ENCODE data around the gene AGMO.

The AGMO gene

DNA sequence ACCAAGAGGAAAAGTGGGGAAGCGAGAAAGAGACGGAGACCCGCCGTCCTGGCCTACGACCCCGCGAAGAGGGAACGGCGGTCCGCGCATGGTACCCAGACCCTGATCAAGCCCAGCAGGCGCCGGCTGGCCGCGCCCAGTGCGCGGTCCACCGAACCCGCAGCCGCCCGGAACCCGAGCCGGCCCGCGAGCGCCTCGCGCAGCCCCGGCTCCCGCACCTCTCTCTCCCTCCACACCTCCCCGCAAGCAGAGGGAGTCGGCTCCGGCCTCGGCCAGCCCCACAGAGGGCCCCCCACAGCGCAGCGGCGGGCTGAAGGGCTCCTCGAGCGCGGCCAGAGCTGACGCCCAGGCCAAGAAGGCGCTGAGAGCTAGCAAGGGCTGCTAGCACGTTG, 164.7 kb downstream of the AGMO start:
- no peak for DNase-seq (ENCODE audit: low spot score)

DNA sequence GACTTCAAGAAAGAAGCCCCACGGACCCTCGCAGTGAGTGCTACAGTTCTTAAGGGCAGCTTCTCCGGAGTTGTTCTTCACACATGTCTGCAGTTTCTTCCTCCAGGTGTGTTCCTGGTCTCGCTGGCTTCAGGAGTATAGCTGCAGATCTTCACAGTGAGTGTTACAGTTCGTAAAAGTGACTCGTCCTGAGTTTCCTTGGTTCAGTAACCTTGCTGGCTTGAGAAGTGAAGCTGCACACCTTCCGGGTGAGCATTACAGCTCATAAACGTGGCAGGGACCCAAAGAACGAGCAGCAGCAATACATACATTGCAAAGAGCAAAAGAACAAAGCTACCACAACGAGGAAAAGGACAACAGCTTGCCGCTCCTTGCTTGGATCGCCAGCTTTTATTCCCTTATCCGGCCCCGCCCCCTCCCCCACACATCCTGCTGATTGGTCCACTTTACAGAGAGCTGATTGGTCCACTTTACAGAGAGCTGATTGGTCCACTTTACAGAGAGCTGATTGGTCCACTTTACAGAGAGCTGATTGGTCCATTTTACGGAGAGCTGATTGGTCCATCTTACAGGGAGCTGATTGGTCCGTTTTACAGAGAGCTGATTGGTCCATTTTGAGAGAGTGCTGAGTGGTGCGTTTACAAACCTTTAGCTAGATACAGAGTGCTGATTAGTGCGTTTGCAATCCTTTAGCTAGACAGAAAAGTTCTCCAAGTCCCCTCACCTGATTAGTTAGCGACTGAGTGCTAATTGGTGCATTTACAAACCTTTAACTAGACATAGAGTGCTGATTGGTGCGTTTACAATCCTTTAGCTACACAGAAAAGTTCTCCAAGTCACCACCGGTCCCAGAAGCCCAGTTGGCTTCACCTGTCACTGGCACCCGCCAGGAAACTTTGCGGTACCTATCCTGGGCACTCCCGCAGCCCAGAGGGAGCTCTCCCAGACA, 165.3 kb downstream of the AGMO start:
- no peak for DNase-seq (ENCODE audit: low spot score)

DNA sequence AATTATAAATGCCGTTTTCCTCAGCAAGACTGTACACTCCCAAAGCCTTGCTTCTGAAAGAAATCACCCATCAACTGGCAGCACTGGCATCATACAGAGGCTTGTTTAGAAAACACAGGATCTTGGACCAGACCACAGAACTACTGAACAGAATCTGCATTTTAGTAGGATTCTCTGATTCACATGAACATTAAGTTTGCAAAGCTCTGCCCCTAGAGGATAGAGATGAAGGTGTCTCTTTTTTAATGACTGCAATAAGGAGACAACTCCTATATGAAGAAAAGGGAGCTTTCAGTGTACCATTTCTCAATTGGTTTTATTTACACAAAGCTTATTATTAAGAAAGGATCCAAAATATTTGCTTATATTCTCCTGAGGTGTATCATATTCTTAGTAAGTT, 172.7 kb downstream of the AGMO start:
- no peak for DNase-seq (ENCODE audit: low spot score)

DNA sequence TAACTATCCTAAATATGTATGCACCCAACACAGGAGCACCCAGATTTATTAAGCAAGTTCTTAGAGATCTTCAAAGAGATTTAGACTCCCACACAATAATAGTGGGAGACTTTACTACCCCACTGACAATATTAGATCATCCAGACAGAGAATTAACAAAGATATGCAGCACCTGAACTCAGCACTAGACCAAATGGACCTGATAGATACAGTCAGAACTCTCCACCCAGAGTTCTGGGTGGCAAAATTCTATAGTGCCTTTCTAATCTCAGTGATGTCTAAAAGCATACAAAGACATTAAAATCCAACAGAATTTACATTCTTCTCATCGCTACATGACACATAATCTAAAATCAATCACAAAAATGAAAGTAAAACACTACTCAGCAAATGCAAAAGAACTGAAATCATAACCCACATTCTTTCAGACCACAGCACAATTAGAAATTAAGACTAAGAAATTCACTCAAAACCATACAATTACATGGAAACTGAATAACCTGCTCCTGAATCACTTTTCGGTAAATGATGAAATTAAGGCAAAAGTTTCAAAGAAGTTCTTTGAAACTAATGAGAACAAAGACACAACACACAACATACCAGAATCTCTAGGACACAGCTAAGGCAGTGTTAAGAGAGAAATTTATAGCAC, 183.2 kb downstream of the AGMO start:
- no peak for DNase-seq (ENCODE audit: low spot score)

DNA sequence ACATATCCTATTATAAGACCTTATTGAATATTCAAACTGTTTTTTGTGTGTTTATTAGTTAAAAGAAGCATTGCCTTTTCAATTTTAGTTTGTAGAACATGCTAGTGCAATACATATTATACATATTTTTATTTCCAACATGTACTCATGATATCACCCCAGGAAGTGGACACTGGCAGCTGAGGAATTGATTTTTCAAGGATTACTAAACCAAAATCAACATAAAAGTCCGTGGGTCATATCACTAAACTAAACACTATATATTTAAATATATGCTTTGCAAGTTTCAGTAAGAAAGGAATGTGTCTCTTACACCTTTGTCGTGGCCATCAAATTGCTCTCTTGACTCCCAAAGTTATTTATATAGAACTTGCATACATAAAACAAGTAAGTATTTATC, 185.2 kb downstream of the AGMO start:
- no peak for DNase-seq (ENCODE audit: low spot score)

DNA sequence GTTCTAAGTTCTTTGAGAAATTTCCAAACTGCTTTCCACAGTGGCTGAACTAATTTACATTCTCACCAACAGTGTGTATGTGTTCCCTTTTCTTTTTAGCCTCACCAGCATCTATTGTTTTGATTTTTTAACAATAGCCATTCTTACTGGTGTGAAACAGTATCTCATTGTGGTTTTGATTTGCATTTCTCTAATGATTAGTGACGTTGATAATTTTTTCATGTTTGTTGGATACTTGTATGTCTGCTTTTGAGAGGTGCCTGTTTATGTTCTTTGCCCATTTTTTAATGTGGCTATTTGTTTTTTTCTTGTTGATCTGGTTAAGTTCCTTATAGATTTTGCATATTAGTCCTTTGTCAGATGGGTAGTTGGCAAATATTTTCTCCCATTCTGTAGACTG, 191.4 kb downstream of the AGMO start:
- no peak for DNase-seq (ENCODE audit: low spot score)

DNA sequence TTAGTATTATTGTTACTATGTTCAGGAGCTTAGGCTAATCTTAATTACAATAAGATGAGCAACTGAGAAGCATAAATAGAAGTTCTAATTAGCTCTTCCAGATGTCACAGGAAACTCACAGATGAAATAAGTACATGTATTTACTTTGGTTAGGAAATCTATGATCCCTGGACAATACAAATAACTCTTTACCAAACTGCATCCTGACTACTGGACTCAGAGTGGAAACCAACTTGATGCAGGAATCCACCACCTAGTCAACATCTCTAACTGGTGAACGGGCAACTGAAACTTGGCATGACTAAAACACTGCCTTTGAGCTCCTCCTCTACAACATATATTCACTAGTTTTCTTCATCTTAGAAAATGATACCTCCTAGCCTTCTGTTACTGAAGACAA, 193.2 kb downstream of the AGMO start:
- DNase-seq (ENCODE audit: low spot score), result no peak

DNA sequence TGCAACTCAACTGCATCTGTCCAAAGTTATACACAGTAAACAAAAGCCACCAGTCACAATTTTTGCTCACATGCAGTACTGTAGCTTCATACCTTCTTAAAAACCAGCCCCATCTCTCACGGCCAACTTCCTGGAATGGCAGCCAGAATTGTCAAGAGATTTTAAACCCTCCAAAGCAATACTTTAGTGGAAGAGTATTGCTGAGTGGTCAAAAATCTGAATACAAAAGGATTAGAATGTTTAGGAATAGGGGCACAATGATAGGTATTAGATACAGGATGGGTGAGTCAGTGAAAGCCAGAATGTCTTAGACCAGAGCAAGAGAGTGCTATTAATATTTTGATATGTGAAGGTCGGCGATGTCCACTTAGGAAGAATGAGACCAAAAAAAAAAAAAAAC, 193.9 kb downstream of the AGMO start:
- DNase-seq (ENCODE audit: low spot score), result no peak

DNA sequence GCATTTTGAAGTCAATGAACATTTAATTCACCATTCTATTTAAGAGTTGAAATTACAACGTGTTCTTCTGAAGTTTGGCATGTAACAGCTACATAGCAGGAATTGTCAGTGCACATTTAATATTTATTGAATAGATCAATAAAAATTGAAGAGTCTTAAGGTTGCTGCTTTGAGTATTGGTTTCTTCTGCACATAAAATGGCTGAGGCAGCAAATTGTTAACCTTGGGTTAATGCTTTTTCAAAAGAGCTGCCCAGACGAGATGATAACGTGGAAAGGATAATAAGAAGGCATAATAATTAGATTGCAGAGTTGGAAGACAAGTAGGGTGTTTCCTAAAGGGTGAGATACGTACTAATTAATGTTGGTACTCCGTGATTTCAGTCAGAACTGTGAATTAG, 203.7 kb downstream of the AGMO start:
- no peak for DNase-seq (ENCODE audit: low spot score)

DNA sequence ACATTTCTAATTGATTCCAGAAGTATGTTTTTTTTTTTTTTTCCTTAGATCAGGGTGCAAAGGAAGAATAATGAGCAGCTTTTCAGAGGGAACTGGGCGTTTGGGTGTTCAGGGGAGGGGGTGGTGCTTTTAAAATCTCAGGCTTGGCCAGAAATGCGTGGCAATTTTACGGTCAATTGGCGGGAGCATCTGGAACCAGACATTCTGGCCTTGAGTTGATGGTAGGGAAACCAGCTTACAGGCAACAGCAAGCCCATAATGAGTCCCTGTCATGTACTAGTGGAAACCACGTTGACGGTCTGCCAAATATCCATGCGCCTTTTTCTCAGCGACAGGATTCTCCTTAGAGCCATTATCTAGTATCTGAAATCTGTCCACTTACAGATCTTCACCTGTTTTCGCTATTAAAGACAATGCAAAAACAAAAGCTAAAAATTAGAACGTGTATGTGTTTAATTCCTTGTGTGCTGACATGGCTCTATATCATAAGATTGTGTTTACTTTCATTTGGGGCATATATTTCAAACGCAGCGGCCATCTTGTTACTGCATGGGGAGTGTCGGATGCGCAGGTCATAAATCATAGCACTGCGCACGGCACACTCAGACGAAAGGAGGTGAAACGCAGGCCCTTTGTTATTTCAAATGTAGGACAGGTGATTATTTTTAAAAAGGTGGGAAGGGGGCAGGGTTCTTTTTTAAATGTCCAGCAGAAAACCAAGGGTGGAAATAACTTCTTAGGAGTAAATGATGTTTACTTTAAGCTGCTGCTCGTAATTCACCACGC, 209.2 kb downstream of the AGMO start:
- DNase-seq (ENCODE audit: low spot score), result no peak

DNA sequence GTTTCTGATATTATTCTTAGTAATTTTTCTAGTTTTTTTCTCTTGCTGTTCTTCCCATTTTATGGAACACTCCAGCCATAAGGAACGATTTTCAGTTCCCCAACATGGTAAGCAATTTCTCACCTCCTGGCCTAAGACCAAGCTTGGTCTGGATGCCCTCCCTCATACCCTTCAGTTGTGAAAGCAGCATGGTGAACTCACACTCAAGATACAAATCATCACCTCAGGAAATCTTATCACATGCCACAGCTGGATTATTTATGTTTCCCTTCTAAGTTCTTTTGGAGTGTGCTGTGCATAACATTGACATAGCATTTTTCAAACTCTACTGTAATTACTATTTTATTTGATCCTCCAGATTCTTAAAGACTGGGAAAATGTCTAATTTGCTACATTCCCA, 216.6 kb downstream of the AGMO start:
- DNase-seq (ENCODE audit: low spot score), result no peak

DNA sequence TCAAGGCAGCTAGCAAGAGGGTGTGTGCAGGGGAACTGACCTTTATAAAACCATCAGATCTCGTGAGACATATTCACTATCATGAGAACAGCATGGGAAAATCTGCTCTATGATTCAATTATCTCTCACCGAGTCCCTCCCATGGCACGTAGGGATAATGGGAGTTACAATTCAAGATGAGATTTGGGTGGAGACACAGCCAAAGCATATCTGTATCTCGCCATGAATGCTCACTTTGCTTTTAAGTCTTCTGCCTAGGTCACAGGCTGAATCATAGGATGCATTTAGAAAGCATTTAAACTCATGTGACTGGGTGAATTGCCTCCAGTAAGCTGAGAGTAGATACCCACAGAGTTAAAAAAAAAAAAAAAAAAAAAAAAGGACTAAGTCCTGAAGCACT, 220.0 kb downstream of the AGMO start:
- no peak for DNase-seq (ENCODE audit: low spot score)

DNA sequence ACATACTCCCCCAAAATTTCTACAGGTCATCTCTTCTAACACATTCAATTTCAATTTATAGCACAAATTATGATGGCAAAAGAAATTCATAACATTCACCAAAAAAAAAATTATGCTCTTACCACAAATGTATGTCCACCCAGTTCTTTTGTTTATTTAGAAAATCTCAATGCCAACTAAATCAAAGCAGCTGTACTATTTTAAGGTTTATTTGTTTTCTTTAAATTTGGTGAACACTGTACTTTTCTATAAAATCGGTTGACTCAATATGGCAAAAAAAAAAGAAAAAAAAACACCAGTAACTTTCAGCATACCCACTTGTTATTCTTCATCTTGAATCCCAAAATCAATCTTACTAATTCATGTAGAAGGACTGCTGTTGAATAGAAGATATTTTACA, 225.7 kb downstream of the AGMO start:
- no peak for DNase-seq (ENCODE audit: low spot score)

DNA sequence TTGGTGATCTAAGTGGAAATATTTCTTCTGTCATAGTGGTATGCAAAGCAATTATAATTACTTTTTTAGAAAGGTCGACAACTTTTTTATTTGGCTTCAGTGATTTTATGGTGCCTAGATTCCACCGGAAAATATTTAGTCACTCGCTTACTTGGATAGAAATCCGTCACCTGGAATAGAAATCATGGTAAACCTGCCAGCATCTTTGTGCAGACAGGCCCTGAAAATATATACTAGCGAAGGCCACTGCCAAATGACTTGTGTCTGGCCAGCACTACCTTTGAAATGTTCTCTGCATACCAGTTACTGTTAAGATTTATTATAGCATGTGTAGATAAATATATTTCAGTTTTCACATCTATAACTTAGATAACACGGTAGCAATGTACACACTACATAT, 226.4 kb downstream of the AGMO start:
- no peak for DNase-seq (ENCODE audit: low spot score)

DNA sequence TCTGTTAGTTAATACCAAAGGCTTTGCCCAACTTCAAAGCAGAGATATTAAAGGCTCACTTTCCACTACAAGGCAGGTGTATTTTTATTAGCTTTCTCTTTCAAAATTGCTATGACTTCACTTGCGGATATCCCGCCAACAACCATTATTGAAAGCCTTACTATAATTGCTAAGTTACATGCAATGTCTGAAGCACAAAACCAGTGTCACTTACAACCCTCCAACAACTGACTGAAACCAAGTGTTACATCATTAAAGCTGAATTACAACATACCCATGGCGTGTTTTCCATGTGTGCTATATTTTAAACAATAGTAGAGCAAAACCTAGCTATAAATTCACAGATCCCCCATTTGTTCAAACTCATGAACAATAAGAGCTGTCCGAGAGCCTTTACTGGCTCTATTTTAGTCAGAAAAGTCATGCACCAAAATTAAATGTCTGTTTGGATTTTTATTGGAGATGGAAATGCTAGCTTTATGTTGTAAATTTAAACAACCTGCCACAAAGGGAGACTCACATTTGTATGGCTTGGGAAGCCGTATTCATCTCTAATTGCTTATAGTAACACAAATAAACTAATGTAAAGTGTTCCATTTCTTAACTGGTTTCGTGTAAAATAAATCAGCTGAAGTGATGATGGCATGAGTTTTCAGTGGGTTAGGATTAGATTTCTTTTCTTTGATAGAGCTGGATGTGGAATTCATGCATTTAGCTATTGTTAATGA, 227.1 kb downstream of the AGMO start:
- no peak for DNase-seq (ENCODE audit: low spot score)

DNA sequence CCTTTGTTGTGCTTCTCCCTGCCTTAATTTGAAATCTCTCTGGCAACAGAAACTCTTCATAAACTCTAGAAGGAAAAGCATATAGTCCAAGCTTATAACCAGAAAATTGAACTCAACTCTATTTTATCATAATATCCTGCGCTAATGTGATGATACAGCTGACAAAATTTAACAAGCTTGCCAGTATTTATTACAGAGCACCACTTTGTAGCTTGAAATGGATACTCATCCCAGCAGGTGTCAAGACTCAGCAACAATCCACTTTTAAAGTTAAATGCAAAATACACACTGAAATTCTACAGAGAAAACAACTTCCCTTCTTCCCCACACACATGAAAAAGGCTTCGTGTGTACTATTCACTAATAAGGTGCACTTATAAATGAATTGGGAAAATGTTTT, 228.9 kb downstream of the AGMO start:
- no peak for DNase-seq (ENCODE audit: low spot score)

DNA sequence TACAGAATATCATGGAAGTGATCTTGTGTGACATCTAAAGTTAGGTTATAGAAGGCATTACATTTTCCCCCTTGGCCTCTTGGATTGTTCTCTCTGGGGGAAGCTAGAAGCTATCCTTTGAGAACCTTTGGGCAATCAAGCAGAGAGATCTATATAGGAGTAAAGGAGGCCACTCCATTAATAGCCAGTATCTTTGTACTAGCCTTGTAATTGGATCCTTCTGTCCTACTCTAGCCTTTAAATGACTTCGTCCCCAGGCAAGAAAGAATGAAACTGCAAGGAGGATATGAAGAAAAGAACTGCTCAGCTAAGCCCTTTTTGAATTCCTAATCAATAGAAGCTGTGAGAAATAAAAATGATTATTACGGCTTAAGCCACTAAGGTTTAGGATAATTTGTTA, 230.9 kb downstream of the AGMO start:
- DNase-seq (ENCODE audit: low spot score), result no peak

DNA sequence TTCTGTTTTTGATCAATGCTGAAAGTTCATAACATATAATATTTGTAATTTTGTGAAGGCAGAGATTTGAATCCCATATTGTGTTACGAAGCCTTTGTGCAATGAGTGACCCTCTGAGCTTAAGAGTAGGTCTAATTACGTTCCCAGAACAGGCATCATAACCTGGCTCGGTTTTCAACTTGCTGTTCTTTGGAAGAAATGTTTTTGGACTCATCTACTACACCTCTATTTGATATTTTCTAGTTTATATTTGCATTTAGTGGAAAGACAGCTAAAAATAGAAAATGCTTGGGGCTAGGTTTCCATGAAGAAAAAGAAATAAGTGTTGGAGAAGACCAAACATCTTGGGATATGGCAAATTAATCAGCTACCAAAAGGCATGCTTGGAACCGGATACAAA, 234.8 kb downstream of the AGMO start:
- no peak for DNase-seq (ENCODE audit: low spot score)

DNA sequence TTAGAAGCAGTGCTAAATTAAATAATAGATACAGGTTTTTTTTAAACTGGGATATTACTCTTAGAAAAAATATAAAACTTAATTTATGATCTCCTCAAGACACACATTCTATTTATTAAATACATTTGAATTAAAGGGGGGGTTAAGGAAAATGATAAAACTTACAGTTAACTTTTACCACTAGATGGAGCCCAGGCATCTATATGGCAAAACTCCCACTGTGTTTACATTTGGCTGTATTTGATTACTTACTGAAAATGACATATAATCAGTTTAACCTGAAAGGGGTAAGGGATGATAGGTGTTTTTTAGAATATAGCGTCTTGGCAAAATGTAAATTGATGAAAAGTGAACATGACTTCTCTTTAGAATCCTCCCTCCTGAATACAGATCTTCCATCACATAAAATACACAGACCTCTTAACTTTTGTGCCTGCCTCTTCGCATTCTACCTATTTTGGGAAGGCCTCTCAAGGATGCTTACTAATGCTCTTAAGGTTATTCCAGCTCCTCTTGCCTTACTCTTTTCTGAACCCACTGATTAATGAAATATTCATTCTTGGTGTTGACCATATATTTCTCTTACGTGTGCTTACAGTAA, 235.7 kb downstream of the AGMO start:
- no peak for DNase-seq (ENCODE audit: low spot score)

DNA sequence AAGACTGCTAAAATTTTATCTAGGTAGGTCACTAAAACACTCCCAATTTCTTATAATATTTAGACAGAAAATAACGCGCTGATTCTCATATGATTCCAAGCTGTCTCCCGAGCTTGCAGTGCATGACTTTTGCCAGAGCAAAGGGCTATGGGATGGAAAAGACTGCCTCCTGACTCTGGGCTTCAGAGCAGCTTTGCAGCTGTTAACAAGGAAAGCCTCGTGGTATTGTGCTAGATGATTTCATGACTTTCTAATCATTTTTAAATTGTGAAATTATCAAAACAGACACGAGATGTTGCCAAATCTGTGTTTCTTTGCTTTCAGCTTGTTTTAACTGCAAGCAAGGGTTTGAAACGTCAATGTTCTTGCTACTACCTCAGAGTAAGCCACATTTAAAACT, 238.3 kb downstream of the AGMO start:
- no peak for DNase-seq (ENCODE audit: low spot score)

DNA sequence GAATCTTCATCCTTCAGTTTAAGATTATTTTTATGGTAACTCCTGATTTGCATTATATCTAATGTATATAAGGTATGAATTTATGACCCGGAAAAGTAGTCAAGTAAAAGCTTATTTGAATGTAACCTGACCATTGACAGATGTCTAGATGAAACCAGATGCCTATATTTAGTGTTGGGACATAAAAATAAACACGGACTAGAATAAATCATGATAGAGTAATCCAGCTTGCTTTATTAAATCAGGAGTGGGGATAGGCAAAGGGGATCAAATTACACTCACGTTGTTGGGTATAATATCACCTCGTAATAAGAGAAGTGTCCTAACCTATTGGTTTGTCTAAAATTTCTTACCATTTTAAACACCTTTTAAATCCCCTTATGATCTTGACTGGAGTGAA, 244.6 kb downstream of the AGMO start:
- no peak for DNase-seq (ENCODE audit: low spot score)

DNA sequence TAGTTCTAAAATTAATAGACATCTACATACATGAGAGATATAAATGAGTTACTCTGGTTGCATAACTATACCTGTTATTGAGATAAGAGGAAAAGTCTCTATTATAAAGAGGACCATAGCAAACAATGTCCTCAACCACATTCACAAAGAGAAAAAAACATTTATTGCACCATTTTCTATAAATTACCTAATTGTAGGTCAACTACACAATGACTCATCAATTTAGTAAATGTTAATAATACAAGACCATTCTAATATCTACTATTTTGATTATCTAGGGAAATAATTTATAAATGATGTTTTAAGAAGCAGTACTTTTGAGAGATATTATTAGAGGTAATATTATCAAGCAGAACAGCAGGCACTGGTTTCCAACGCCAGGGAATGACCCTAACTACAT, 246.1 kb downstream of the AGMO start:
- DNase-seq (ENCODE audit: low spot score), result no peak
